ENCODE measurements around the gene MYO9A.

The MYO9A gene

GRCh38 chr15:71782422-71783165 lies 335.4 kb downstream of the MYO9A start:
- no peak for DNase-seq (ENCODE audit: low read depth in 3 of 3)

GRCh38 chr15:71781965-71782265 lies 336.0 kb downstream of the MYO9A start:
- no peak for DNase-seq (ENCODE audit: low read depth in 3 of 3)

GRCh38 chr15:71781179-71781964 lies 336.6 kb downstream of the MYO9A start:
- no peak for DNase-seq (ENCODE audit: low read depth in 3 of 3)

- no peak for DNase-seq (ENCODE audit: low read depth in 3 of 3)
Observed at GRCh38 chr15:71780115-71780976, 337.6 kb downstream of the MYO9A start.

- DNase-seq (ENCODE audit: low read depth in 3 of 3): no peak
Observed at GRCh38 chr15:71779073-71779797, 338.7 kb downstream of the MYO9A start.

GRCh38 chr15:71777216-71777943 lies 340.6 kb downstream of the MYO9A start:
- DNase-seq (ENCODE audit: low read depth in 3 of 3): no peak

- DNase-seq (ENCODE audit: low read depth in 3 of 3): no peak
Observed at GRCh38 chr15:71776304-71776703, 341.6 kb downstream of the MYO9A start.

- no peak for DNase-seq (ENCODE audit: low read depth in 3 of 3)
Observed at GRCh38 chr15:71775856-71776255, 342.1 kb downstream of the MYO9A start.

GRCh38 chr15:71773206-71773859 lies 344.6 kb downstream of the MYO9A start:
- DNase-seq (ENCODE audit: low read depth in 3 of 3): no peak

Measured in stimulated activated CD4-positive, alpha-beta T cell treated with anti-CD3 and anti-CD28 coated beads, TNF-alpha, amount 100 ng/mL, for 48 hours (primary cell).